Measurements from ENCODE around the gene ATP12A. TPM values are rescaled to one million over a fixed set of nuclear protein-coding genes. Genes with fewer than 3 reads are reported as not detected.

The ATP12A gene
- total and polyA plus RNA-seq, 2 of the 8 experiments (the other 6 are each of a cell fraction or from before 2014, with no cell fraction given), result 0.80 to 1.3 TPM

DNA sequence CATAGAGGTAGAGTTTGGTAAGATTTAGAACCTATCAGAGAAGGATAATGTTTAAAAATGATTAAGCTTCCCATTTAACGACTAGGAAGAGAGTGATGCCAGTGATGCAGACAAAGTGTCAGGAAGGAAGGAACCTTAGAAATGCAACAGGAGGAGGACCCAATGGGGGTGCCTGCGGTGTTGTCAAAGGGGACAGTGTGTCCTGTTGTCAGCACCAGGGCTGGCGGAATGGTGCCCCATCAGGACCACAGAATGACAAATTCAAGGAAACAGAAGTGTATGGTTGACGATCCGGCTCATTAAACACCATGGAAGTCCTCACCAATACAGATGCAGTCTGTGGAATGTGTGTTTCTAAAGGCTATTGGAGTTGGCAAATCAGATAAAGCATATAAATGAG, 19.3 kb downstream of the ATP12A start:
- Histone ChIP-seq H3K79me1 (ENCODE audit: low read depth, low read length) (no peaks in the 10 kb centered on the region), H3K36me3 (ENCODE audit: control insufficient read depth in 2 of 4, insufficient read depth in 4 of 4, low read length in 3 of 4) (no peaks in the 10 kb centered on the region), H3K18ac (ENCODE audit: extremely low read depth, low read length) (no peak overlapping the region), H3K9me3 (ENCODE audit: insufficient read depth in 2 of 2, low read depth in 1 of 2, low read length in 1 of 2) (no peaks in the 10 kb centered on the region), H3K4me3 (ENCODE audit: extremely low read depth in 1 of 4, insufficient read depth in 2 of 4, low read depth in 3 of 4, low read length in 4 of 4) (no peak overlapping the region), H3K9ac (replicated peaks in 1 of 4; ENCODE audit: extremely low read depth in 1 of 4, low read depth in 3 of 4, low read length in 3 of 4) (no peak overlapping the region), H2AK5ac (ENCODE audit: low read depth, low read length) (no peak overlapping the region), H2BK15ac (ENCODE audit: low read length) (no peak overlapping the region), H3K79me2 (ENCODE audit: control insufficient read depth in 1 of 2, insufficient read depth in 2 of 2, low read length in 2 of 2) (no peaks in the 10 kb centered on the region), H4K5ac (ENCODE audit: insufficient read length, low read depth, low read length) (no peak overlapping the region), H4K20me1 (replicated peaks in 1 of 2; ENCODE audit: control insufficient read depth in 1 of 2, insufficient read depth in 2 of 2, low read length in 2 of 2) (no peaks in the 10 kb centered on the region), H3K23me2 (ENCODE audit: low read depth, low read length) (no peaks in the 10 kb centered on the region), H2BK12ac (ENCODE audit: low read depth, low read length) (no peak overlapping the region), H3K4ac (replicated peaks; ENCODE audit: insufficient read length, low read depth, low read length) (no peak overlapping the region), H4K91ac (replicated peaks; ENCODE audit: insufficient read length, low read length) (no peak overlapping the region), H3K4me2 (ENCODE audit: insufficient read depth in 1 of 2, low read depth in 2 of 2, low read length in 2 of 2) (no peak overlapping the region), H2BK120ac (replicated peaks; ENCODE audit: low read depth, low read length) (no peak overlapping the region), H2BK5ac (ENCODE audit: low read depth, low read length) (no peak overlapping the region), H3K14ac (ENCODE audit: insufficient read length) (no peak overlapping the region), H3K27me3 (replicated peaks in 1 of 4; ENCODE audit: control insufficient read depth in 3 of 4, extremely low read depth in 1 of 4, insufficient read depth in 3 of 4, low read length in 3 of 4) (no peaks in the 10 kb centered on the region), H3K27ac (ENCODE audit: low read depth, low read length) (no peak overlapping the region), H2BK20ac (ENCODE audit: low read length) (no peak overlapping the region), H2AFZ (ENCODE audit: low read length) (no peak overlapping the region), H3K4me1 (replicated peaks in 1 of 4; ENCODE audit: control insufficient read depth in 3 of 4, insufficient read depth in 4 of 4, low read length in 3 of 4) (no peaks in the 10 kb centered on the region; a peak in 1 of 7 replicates), H4K8ac (ENCODE audit: extremely low read depth, insufficient read depth, low read length) (no peak overlapping the region), H3K56ac (replicated peaks; ENCODE audit: insufficient read length, low read depth, low read length) (no peak overlapping the region), H3K23ac (ENCODE audit: insufficient read length) (no peak overlapping the region)
- ChIA-PET CTCF (ENCODE audit: partially characterized antibody) (interaction anchor here (1.1 to 2.7 kb wide), 3 partner anchors 21 to 94 kb away, joined by 3 to 11 read pairs (median 6); no protein-coding TSS in a partner anchor), POLR2A (ENCODE audit: partially characterized antibody) (no interaction called here)
- no peak for TF ChIP-seq SAP30 (IDR thresholded peaks at IDR 0.05; ENCODE audit: insufficient read depth, insufficient replicate concordance, low read length)
- TF ChIP-seq, protein P1, sequence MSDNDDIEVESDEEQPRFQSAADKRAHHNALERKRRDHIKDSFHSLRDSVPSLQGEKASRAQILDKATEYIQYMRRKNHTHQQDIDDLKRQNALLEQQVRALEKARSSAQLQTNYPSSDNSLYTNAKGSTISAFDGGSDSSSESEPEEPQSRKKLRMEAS (IDR thresholded peaks at IDR 0.05), result no peak
- DNase-seq (ENCODE audit: low read depth in 1 of 2, low spot score in 2 of 2) (no peak), FAIRE-seq (no peak)
- 88% methylated on average over 5 of the region's 5 CpGs; no CpG with 5 or more reads in 1 of the 2 experiments for WGBS, 2 experiments (ENCODE audit: extremely low coverage in 1 of 2, insufficient coverage in 1 of 2, insufficient read length in 1 of 2, insufficient replicate concordance in 2 of 2, low coverage in 1 of 2, low lambda C conversion rate in 2 of 2, missing lambda C conversion rate in 1 of 2)

Data from H1 (cell line).